Activated T-cell treated with anti-CD3 and anti-CD28 coated beads for 1 hour (primary cell): Measurements from ENCODE around the gene SPON2.

Source experiments
- DNase-seq: peaks from one replicate; pipeline ENCODE4 v3.0.0-alpha.2; 2020; ENCODE audit warnings: low read depth

SPON2 gene

DNA sequence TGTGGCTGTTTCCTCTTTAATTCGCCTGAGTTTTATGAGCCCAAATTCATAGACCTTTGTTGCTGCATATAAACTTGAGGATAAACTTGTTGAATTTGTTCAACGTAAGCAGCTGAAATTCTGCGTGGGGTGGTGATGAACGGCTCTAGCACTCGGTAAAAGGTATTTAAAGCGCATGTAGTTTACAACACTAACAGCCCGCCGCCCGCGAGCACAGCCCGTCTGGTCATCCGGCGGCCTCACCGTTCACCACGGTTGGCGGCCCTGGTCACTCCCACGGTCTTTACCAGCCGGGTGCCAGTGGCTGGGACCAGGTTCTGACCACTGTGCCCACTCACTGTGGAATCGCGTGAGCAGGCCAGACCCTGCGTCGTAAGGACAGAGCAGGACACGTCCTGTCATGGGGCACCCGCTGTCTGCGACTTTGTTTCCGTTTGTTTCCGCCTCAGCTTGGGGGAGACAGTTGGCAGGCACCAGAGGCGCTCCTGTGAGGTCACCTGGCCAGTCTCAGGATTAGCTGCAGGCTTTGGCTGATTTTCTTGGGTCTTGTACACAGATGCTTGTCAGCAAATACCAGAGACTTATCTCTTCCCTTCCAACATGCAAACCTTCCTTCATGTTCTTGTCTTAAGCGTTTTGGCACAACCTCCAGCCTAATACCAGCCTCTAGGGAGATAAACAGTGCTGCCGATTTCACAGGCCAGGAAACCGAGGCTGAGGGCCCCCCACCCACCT, 36.8 kb upstream of the SPON2 start:
- DNase-seq = no peak

DNA sequence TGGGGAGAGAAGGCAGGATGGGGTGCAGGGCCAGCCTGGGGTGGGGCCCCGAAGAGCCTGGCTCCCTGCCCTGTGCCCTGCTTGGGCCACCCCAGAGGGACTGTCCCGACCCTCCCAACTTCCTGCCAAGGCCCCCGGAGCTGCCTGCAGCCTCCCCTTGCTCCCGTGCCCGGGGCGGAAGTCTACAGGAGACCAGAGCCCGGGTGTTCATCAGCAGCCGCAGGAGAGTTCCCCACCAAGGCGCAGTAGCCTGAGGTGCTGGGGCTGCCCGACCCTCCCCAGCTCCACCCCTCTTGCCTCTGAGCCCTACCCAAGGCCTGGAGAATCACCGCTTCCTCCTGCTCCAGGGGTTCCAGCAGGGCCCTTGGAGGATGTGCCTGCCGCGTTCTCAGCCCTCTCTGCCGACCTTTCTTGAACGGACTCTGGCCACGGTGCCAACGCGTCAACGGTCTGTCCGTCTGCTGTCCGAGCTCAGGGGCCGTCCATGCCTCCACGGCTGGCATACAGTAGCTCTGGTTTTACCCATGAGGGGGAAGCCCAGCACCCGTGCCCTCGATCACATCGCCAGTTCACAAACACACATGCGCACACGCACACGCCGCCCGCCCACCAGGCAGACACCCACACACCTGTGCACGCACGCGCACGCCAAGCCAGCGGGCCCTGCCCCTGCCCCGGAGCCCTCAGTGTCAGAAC, 36.0 kb upstream of the SPON2 start:
- DNase-seq = no peak

DNA sequence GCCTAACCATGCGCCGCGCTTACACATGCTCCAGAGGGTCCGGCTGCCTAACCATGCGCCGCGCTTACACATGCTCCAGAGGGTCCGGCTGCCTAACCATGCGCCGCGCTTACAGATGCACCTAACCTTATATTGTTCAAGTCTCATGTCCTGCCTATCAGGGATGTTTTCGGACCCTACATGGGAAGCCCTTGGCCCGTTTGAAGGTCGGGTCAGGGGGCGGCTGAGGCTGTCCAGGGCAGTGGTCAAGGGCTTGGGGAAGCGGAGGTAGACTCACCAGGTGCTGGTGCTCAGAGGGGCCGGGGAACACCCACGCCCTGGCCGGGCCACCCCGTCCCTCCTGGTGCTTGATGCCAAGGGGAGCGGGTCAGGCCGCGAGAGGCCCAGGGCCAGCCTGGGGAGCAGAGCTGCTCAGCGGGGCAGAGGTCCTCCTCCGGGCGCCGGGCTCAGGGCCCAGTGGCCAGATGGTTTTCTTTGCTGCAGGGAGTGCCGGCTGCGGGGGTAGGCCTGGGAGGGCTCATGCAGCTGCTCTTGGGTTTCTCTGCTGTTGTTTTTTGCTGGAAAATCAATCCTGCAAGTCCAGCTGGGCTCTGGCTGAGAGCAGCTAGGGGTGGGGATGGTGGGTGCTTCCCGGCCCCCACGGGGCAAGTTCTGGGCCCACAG, 35.4 kb upstream of the SPON2 start:
- no peak for DNase-seq

DNA sequence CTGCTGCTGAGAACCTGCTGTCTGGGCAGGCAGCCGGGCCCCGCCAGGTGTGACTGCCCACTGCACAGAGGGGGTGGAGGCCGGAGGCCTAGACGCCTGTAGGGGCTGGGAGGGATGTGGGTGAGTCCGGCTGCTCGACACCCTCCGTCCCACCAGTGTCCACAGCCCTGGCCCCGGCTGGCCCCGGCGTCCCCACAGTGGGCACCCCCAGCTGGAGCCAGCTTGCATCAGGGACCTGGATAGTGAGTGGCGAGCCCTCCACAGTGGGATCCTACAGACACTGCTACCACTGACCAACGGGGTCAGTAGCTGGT, 34.7 kb upstream of the SPON2 start:
- no peak for DNase-seq

DNA sequence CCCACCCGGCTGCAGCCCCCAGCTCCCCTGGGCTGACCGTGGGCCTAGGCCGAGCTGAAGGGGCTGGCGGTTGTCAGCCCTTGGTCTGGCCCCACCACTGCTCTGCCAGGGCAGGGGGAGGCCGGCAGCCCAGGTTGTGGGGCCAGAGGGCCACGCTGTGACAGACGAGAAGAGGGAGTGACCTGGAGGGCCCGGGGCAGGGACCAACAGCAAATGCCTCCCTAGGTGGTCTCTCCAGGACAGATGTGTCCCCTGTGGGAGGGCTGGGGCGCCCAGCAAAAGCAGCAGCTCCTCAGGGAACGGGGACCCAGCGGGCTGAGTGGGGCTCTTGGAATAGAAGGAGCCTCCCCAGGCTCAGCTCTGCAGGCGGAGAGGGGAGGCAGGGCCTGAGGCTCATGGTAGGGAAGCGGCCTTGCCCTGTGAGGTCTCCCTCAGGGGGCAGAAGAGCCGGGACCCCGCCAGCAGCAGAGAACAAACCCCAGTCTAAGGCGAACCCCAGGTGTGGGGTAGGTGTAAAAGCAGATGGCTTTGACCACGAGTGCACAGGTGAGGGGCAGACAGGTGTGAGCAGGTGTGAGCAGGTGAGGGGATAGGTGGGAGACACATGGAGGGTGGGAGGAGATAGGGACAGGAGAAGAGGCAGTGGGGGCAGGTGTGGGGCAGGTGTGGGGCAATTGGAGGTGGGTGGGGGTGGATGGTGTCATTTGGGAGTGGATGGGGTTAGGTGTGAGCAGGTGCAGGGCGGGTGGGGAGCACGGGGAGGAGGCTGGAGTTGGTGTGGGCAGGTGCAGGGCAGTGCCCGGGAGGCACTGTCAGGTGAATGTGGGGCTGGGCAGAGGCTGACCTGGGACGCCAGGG, 34.1 kb upstream of the SPON2 start:
- DNase-seq = no peak

DNA sequence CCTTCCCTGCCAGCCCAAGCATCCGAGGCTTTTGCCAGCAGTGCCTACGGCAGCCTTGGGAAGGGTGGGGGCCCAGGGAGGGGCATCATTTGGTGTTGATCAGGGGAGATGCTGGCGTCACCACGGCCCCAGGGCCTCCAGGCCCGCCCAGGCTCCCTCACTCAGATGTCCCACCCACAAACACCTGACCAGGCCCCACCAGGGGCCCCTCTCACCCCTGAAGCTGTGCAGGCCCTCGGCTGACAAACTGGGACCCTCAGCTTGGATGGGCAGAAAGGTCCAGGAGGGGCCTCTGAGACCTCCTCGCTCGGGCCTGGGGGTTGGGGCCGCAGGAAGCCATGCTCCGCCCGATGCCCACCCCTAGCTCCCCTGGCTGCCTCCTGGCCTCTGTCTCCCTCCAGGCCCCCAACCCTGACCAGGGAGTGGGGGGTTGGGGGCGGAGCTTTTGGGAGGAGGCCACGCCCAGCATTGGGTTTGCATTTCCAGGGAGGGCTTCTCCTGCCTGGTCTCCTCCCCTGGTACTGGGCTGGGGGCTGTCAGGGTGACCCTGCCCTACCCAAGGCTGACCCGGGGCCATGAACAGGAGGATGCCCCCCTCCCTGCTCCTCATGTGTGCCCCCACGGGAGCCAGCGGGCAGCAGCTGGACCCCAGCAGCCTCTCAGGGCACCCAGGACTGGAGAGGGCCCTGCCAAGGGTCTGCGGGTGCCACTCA, 33.4 kb upstream of the SPON2 start:
- DNase-seq = no peak

DNA sequence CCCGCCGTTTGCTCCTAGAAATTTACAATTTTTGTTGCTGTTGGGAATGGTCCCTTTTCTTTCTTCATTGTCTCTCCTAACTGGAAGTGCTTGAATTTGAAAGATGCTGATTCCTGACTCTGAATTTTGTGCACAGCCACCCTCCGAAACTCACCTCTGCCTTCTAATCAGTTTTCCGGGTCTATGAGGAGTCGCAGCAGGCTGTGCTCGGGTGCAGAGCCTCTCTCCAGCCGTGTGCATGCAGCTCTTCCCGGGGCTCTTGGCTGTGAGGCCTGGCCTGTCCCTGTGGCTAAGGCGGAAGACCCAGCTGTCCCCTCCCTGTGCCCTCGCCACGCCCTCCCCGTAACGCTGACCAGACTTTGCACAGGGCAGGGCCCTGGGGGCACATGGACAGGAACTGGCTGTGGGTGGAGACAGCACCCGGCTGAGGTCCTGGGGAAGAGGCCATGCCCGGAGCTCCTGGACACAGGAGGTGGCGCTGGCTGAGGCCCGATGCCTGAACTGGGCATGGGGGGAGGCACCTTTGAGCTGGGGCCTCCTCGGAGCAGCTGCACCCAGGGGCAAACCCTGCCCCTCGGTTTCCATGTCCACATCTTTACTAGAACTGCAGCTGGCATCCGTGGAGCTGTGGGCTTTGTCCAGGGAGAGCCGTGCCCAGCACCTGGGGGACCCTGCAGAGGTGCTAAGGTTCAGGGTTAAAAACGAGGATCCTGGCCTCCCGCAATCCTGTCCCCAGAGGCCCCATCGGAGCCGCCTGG, 32.6 kb upstream of the SPON2 start:
- DNase-seq = no peak

DNA sequence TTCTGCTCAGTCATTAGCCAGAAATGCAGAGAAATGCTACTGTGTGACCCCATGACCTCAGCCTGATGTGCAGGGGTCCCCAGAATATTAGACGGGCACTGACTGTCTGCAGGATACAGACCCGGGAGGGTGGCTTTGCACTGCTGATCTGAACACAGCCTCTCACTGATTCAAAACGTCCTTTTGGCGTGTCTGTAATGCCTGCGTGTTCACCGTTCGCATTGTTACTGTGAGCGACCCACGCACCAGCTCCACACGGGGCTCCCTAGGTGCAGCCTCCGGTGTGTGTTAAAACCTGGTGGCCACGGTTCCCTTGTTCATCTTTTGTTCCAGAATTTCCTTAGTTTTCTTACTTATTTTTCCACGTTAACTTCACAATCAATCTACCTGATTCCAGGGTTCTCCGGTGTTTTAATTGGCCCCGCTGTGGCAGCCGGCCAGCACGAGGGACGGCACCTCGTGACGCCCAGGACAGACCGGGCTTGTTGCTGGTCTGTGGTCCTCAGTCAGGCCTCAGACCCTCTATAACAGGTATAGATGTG, 32.0 kb upstream of the SPON2 start:
- DNase-seq = no peak

DNA sequence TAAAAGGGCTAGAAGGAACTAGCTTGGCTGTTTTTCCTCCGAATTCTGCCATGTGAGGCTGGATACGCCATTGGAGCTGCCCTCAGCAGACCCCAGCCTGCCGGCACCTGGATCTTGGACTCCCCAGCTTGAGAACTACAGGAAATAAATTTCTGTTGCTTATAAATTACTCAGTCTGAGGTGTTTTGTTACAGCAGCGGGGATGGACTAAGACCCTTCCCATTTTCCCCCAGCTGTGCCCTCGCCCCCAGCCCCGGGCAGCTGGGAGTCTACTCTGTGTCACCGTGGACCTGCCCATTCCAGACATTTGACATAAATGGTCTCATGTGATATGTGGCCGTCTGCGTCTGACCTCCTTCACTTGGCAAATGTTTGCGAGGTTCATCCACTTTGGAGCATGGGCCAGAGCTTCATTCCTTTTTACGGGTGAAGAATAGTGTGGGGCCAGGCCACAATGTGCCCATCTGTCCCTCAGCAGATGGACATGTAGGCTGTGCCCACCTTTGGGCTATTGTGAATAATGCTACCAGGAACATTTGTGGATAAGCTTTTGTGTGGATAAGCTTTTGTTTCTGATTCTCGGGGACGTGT, 30.7 kb upstream of the SPON2 start:
- DNase-seq = no peak

DNA sequence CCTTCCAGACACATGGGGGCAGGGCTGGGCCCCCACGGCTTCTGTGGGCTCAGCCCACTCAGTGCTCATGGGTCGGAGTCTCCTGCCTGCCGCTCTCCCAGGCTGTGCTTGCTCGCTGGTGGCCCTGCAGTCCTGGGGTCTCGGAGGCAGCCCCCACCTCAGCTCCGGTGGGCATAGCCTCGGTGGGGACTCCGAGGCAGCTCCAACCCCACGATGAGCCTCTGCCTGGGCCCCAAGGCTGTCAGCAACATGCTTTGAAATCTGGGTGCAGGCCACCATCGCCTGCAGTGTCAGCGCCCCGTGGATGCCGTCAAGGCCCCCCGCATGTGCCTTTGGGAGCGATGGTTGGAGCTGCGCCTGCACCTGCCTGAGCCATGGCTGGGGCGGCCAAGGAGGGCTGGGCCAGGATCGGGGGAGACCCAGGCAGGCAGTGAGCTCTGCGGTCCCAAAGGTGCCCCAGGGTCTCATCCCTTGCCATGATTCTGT, 30.2 kb upstream of the SPON2 start:
- no peak for DNase-seq

DNA sequence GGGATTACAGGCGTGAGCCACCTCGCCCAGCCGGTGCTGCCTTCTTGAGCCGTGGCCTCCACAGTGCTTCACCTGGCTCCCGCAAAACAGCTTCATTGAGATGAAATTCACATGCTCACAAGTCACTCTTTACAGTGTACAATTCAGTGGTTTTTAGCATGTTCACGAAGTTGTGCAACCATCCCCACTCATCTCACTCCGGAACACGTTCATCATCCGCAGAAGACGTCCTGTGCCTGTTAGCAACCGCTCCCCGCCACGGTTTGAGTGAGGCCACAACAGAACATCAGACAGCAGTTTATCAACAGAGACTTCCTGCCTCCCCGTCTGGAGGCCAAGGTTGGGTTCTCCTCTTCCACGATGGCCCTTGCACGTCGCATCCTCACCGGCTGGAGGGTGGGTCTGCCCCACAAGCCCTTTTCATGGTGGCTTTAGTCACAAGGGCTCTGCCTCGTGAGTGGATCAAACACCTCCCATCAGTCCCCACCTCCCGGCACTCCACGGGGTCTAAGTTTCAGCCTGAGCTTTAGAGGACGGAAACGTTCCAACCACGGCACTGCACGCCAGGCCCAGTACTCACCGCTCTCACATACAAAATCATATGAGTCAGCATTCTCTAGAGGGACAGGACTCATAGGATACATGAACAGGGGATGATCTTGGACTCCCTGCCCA, 29.6 kb upstream of the SPON2 start:
- DNase-seq = peak; percentile 69

DNA sequence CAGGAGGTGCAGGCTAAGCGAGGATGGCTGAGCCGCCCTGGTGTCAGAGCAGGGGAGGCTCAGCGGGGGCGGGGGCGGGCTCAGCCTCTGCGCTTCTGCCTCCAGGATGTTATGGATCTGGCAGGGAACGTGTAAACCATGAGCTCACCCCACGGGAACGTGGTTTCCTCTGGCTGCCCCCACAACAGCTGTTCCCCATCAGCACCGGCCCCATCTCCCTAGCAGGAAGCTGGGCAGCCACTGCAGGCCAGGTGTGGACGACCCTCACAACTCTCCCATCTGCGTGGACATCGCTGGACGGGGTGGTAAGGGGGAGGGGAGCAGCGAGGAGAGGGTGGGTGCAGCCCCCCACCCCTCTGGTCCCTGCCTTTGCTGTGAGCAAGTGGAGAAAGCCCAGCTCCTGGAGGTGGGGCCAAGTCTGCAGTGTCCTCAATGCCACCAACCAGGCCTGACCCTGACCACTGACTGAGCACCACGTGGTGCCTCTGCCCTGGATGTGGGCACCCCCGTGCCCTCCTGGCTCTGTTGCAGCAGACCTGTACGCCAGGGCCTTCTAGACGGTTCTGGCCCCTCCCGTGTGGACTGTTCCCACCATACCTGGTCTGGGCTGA, 28.1 kb upstream of the SPON2 start:
- DNase-seq = no peak

DNA sequence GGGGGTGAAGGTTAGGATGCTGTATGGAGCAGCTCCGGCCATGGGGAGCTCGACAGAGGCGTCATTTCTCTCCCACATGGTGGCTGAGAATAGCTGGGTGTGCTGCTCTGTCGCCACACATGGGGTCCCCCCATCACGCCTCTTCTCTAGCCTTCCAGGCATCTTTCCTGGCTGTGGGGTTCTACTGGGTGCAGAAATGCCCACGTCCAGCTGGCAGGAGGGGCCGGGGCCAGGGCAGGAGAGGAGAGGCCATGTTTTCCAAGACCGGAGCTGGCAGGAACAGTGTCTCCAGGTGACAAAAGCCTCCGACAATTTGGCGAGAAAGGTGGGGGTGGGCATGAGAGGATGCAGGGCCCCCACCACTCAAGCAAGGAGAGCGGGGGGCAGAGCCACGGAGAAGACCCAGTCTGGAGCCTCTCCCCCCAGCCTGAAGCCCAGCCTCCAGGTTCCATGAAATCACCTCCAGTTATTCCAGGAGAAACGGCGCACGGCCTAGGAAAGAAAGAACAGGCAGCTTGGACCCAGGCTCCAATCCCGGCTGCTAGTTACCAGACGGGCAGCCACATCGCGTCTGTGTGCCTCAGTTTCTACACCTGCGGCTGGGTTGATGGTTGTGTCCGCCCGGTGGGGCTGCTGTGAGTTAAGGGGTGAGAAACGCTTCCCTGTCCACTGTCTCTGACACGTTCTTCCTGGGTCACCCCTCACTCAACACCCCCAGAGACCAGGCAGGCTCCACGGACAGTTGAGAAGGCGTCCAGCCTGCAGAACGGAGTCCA, 27.4 kb upstream of the SPON2 start:
- DNase-seq = no peak

DNA sequence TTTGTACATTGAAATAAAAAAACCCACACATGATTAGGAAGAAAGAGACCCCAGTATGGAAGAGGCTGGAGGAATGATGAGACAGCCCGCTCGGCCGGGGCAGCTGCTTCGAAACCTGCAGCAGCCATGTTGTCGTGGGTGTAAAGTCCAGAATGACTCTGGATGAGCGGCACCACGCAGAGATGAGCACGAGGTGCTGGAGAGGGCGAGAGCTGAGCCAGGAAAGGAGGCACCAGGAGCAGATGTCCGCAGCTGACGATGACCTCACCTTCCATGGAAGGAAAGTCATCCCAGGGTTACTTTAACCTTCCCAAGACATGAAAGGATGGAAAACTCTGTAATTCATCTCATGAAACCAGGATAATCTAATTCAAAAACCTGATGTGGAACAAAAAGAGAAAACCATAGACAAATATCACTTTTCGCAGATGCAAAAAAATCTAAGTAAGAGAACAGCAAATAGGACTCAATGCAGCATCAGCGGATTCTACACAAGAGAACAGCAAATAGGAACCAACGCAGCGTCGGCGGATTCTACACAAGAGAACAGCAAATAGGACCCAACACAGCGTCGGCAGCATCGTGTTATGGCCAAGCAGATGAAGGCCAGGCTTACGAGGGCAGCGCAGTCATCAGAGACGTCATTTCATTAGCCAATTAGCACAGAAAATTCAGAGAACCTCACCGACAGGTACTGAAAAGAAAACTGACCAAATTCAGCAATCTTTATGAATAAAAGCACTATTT, 25.9 kb upstream of the SPON2 start:
- DNase-seq = no peak

DNA sequence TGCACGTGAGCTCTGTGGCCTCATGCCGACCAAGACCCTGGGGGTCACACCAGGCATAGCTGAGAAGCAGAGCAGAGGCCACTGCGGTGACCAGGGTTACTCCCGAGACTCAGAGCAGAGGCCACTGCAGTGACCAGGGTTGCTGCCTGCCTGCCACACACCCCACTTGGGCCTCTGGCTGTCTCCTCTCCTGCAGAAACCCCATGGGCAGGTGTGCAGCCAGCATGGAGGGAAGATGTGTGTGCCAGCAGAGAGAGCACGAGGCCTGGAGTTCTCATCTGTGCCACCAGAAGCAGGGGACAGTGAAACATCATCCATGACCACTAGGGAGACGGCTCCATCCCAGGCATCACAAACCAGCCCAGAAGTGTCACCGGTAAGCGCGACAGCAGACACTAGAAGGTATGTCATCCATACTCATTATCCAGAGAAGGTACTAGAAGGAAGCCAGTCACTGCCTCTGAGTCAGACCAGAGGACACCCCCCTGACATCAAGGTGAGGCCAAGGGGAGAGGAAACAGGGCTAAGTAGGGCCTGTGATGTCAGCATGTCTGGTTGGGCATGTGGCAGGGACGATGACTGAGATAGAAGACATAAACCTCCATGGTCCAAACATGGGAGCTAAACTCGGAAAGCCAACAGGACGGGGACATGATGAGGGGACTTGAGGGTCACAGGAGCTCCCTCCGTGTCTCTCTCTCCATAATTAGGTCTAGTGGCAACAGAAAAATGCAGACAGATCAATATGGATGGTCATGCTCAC, 24.2 kb upstream of the SPON2 start:
- no peak for DNase-seq

DNA sequence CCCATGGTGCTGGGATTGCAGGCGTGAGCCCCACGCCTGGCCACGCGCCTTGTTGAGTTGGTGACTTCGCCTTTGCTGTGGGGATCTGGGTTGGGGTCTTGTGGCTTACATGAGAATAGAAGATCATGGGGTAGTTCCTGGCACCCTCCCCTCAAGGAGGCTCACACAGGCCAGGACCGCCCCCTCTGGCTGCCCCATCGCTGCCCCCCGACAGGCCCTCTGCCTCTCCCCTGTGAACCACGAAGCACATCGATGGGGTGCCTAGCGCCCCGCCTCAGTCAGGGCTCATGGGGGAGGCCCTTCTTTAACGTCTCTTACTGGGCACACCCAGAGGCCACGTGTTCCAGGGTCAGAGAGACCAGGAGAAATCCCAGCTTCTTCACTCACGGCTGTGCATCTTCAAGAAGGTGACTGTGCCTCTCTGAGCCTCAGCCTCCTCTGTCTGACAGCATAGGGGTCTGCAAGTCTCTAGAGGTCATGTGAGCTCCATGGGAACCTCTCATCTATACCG, 23.6 kb upstream of the SPON2 start:
- DNase-seq = no peak
